ENCODE data around the gene NETO1. TPM values are rescaled to one million over a fixed set of nuclear protein-coding genes. Genes with fewer than 3 reads are reported as not detected.

NETO1 gene
- total and polyA plus RNA-seq, 4 donors, result not detected

DNA sequence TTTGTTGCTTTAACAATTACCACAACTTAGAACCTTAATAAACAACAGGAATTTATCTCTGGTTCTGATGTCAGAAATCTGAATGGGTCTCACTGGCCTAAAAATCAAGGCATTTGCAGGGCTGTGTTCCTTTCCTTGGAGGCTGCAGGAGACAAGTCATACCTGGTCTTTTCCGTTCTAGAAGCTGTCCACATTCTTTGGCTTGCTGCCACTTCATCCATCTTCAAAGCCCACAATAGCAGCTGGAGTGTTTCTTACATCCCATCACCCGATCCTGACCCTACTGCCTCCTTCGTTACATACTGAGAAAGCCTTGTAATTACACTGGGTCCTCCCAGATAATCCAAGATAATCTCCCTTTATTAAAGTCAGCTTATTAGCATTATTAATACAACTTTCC, 18.1 kb downstream of the NETO1 start:
- Histone ChIP-seq H3K9ac (ENCODE audit: low read depth in 1 of 2, low read length in 2 of 2) (no peak overlapping the region), H3K4me3 (ENCODE audit: low read depth in 1 of 3, low read length in 3 of 3) (no peak overlapping the region), H3K36me3 (ENCODE audit: control insufficient read depth in 4 of 4, insufficient read depth in 3 of 4, low read depth in 1 of 4, low read length in 3 of 4) (no peaks in the 10 kb centered on the region), H3K9me3 (ENCODE audit: control insufficient read depth in 4 of 4, low read length in 3 of 4) (no peaks in the 10 kb centered on the region), H3K27me3 (ENCODE audit: control insufficient read depth in 4 of 4, insufficient read depth in 4 of 4, low read length in 3 of 4) (no peaks in the 10 kb centered on the region), H3K27ac (ENCODE audit: low read depth in 1 of 2, low read length in 2 of 2) (no peak overlapping the region), H3K4me1 (ENCODE audit: control insufficient read depth in 4 of 4, insufficient read depth in 4 of 4, low read length in 3 of 4) (no peaks in the 10 kb centered on the region)
- TF ChIP-seq YY1 (IDR thresholded peaks at IDR 0.05) (no peak), FOXA1 (IDR thresholded peaks at IDR 0.05) (no peak), RAD21 (IDR thresholded peaks at IDR 0.05) (no peak), RXRA (IDR thresholded peaks at IDR 0.05) (no peak), TAF1 (conservative IDR thresholded peaks at IDR 0.05) (no peak), NR2F2 (IDR thresholded peaks at IDR 0.05) (no peak), FOXA2 (IDR thresholded peaks at IDR 0.05) (no peak), HNF4G (IDR thresholded peaks at IDR 0.05) (no peak), SP1 (IDR thresholded peaks at IDR 0.05) (no peak), HNF4A (conservative IDR thresholded peaks at IDR 0.05) (no peak)
- TF ChIP-seq, protein P1, sequence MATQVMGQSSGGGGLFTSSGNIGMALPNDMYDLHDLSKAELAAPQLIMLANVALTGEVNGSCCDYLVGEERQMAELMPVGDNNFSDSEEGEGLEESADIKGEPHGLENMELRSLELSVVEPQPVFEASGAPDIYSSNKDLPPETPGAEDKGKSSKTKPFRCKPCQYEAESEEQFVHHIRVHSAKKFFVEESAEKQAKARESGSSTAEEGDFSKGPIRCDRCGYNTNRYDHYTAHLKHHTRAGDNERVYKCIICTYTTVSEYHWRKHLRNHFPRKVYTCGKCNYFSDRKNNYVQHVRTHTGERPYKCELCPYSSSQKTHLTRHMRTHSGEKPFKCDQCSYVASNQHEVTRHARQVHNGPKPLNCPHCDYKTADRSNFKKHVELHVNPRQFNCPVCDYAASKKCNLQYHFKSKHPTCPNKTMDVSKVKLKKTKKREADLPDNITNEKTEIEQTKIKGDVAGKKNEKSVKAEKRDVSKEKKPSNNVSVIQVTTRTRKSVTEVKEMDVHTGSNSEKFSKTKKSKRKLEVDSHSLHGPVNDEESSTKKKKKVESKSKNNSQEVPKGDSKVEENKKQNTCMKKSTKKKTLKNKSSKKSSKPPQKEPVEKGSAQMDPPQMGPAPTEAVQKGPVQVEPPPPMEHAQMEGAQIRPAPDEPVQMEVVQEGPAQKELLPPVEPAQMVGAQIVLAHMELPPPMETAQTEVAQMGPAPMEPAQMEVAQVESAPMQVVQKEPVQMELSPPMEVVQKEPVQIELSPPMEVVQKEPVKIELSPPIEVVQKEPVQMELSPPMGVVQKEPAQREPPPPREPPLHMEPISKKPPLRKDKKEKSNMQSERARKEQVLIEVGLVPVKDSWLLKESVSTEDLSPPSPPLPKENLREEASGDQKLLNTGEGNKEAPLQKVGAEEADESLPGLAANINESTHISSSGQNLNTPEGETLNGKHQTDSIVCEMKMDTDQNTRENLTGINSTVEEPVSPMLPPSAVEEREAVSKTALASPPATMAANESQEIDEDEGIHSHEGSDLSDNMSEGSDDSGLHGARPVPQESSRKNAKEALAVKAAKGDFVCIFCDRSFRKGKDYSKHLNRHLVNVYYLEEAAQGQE (IDR thresholded peaks at IDR 0.05), result no peak
- TF ChIP-seq, protein P2, sequence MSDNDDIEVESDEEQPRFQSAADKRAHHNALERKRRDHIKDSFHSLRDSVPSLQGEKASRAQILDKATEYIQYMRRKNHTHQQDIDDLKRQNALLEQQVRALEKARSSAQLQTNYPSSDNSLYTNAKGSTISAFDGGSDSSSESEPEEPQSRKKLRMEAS (IDR thresholded peaks at IDR 0.05), result no peak
- TF ChIP-seq, protein P3, sequence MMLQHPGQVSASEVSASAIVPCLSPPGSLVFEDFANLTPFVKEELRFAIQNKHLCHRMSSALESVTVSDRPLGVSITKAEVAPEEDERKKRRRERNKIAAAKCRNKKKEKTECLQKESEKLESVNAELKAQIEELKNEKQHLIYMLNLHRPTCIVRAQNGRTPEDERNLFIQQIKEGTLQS (IDR thresholded peaks at IDR 0.05), result no peak
- WGBS, result 66% methylated on average over 3 of the region's 3 CpGs
- no peak for DNase-seq (ENCODE audit: low spot score)

DNA sequence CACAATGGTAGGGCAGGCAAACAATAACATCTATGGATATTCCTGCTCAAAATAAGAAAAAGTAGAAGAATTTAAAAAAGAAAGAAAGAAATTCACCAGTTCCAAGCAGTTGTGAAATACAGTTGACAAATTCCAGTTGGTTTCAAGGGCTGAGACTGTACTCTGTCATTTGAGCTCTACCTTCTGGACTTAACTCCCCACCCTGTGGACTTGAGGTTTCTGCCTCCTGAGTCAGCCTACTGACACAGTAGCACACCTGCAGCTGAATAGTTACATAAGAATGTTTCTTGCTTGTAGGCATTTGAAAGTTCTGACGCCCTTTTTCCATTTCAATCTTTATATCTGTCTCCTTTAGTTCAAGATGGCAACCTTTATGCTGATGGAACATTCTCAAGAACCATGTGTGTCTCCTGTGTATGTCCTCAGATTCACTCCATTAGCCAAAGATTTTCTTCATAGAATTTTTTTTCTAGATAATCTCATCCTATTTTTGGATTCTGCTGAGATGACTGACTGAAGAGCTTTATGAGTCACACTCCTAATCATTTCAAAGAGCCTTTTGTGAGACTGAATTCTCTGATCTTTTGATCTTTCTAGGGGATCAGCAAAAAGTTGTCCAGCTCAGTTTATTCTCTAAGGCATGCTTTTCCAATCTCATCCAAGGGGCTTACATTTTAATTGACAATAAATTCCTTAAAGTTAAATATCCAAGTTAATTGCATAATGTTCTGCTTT, 19.1 kb downstream of the NETO1 start:
- Histone ChIP-seq H3K27me3 (ENCODE audit: control insufficient read depth in 4 of 4, insufficient read depth in 4 of 4, low read length in 3 of 4) (no peaks in the 10 kb centered on the region), H3K27ac (ENCODE audit: low read depth in 1 of 2, low read length in 2 of 2) (no peak overlapping the region), H3K36me3 (ENCODE audit: control insufficient read depth in 4 of 4, insufficient read depth in 3 of 4, low read depth in 1 of 4, low read length in 3 of 4) (no peaks in the 10 kb centered on the region), H3K9ac (ENCODE audit: low read depth in 1 of 2, low read length in 2 of 2) (no peak overlapping the region), H3K4me1 (ENCODE audit: control insufficient read depth in 4 of 4, insufficient read depth in 4 of 4, low read length in 3 of 4) (no peaks in the 10 kb centered on the region), H3K9me3 (ENCODE audit: control insufficient read depth in 4 of 4, low read length in 3 of 4) (no peaks in the 10 kb centered on the region), H3K4me3 (ENCODE audit: low read depth in 1 of 3, low read length in 3 of 3) (no peak overlapping the region)
- WGBS, result 50% methylated on average over 1 of the region's 1 CpG
- no peak for DNase-seq (ENCODE audit: low spot score)
- TF ChIP-seq, protein P1 (IDR thresholded peaks at IDR 0.05), result no peak
- no peak for TF ChIP-seq HNF4G (IDR thresholded peaks at IDR 0.05)
- TF ChIP-seq, protein P3 (IDR thresholded peaks at IDR 0.05), result no peak
- TF ChIP-seq, protein P4, sequence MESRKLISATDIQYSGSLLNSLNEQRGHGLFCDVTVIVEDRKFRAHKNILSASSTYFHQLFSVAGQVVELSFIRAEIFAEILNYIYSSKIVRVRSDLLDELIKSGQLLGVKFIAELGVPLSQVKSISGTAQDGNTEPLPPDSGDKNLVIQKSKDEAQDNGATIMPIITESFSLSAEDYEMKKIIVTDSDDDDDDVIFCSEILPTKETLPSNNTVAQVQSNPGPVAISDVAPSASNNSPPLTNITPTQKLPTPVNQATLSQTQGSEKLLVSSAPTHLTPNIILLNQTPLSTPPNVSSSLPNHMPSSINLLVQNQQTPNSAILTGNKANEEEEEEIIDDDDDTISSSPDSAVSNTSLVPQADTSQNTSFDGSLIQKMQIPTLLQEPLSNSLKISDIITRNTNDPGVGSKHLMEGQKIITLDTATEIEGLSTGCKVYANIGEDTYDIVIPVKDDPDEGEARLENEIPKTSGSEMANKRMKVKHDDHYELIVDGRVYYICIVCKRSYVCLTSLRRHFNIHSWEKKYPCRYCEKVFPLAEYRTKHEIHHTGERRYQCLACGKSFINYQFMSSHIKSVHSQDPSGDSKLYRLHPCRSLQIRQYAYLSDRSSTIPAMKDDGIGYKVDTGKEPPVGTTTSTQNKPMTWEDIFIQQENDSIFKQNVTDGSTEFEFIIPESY (IDR thresholded peaks at IDR 0.05), result no peak
- no peak for TF ChIP-seq RXRA (IDR thresholded peaks at IDR 0.05)
- no peak for TF ChIP-seq TAF1 (conservative IDR thresholded peaks at IDR 0.05)
- TF ChIP-seq, protein P5, sequence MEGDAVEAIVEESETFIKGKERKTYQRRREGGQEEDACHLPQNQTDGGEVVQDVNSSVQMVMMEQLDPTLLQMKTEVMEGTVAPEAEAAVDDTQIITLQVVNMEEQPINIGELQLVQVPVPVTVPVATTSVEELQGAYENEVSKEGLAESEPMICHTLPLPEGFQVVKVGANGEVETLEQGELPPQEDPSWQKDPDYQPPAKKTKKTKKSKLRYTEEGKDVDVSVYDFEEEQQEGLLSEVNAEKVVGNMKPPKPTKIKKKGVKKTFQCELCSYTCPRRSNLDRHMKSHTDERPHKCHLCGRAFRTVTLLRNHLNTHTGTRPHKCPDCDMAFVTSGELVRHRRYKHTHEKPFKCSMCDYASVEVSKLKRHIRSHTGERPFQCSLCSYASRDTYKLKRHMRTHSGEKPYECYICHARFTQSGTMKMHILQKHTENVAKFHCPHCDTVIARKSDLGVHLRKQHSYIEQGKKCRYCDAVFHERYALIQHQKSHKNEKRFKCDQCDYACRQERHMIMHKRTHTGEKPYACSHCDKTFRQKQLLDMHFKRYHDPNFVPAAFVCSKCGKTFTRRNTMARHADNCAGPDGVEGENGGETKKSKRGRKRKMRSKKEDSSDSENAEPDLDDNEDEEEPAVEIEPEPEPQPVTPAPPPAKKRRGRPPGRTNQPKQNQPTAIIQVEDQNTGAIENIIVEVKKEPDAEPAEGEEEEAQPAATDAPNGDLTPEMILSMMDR (IDR thresholded peaks at IDR 0.05; ENCODE audit: low read depth, low read length, missing input control), result no peak
- TF ChIP-seq NR2F2 (IDR thresholded peaks at IDR 0.05), result no peak
- TF ChIP-seq FOXA2 (IDR thresholded peaks at IDR 0.05), result no peak
- TF ChIP-seq HNF4A (conservative IDR thresholded peaks at IDR 0.05), result no peak
- TF ChIP-seq JUND (IDR thresholded peaks at IDR 0.05), result no peak
- TF ChIP-seq YY1 (IDR thresholded peaks at IDR 0.05), result no peak
- no peak for TF ChIP-seq FOXA1 (IDR thresholded peaks at IDR 0.05)
- TF ChIP-seq RAD21 (IDR thresholded peaks at IDR 0.05), result no peak
- TF ChIP-seq, protein P2 (IDR thresholded peaks at IDR 0.05), result no peak
- TF ChIP-seq SP1 (IDR thresholded peaks at IDR 0.05), result no peak
- no peak for TF ChIP-seq EGR1 (IDR thresholded peaks at IDR 0.05; ENCODE audit: low read depth in 2 of 2)
- TF ChIP-seq GABPA (IDR thresholded peaks at IDR 0.05 in 1 of 2, conservative IDR thresholded peaks at IDR 0.05 in 1 of 2), result no peak
